ENCODE data around the gene HNRNPU. TPM values are rescaled to one million over a fixed set of nuclear protein-coding genes. Genes with fewer than 3 reads are reported as not detected.

Gene HNRNPU
- total and polyA plus RNA-seq, 2 of the 13 experiments (the other 11 are each of a cell fraction or from before 2014, with no cell fraction given), result 101 to 508 TPM

- TF ChIP-seq ZNF704 (CRISPR knock-in tag; IDR thresholded peaks at IDR 0.05; ENCODE audit: borderline replicate concordance) (no peak; the same call in 1 of the 2 replicates), TAF15 (IDR thresholded peaks at IDR 0.05; ENCODE audit: low read depth, low read length, poor library complexity, severe bottlenecking) (peak; percentile 34), THYN1 (CRISPR knock-in tag; IDR thresholded peaks at IDR 0.05; ENCODE audit: borderline replicate concordance, low read depth) (no peak), MED13 (CRISPR knock-in tag; IDR thresholded peaks at IDR 0.05) (no peak), NFYC (CRISPR knock-in tag; IDR thresholded peaks at IDR 0.05) (no peak), ZNF652 (CRISPR knock-in tag; IDR thresholded peaks at IDR 0.05; ENCODE audit: borderline replicate concordance, low read depth) (no peak), REXO4 (CRISPR knock-in tag; IDR thresholded peaks at IDR 0.05; ENCODE audit: borderline replicate concordance) (no peak), ZNF740 (CRISPR knock-in tag; IDR thresholded peaks at IDR 0.05) (peak; percentile 51; the same call in 1 of the 2 replicates), HNRNPLL (IDR thresholded peaks at IDR 0.05; ENCODE audit: low read depth, low read length, poor library complexity, severe bottlenecking) (peak; percentile 67), SKI (IDR thresholded peaks at IDR 0.05; ENCODE audit: partially characterized antibody) (peak; percentile 72), ZNF891 (CRISPR knock-in tag; IDR thresholded peaks at IDR 0.05) (no peak), BATF2 (CRISPR knock-in tag; IDR thresholded peaks at IDR 0.05) (no peak), MAX (IDR thresholded peaks at IDR 0.05) (peak; percentile 97), ZNF772 (CRISPR knock-in tag; IDR thresholded peaks at IDR 0.05) (no peak; the same call in 1 of the 2 replicates), ZNF350 (CRISPR knock-in tag; IDR thresholded peaks at IDR 0.05; ENCODE audit: borderline replicate concordance, low read depth) (no peak), ZNF563 (CRISPR knock-in tag; IDR thresholded peaks at IDR 0.05) (peak; percentile 15; the same call in 1 of the 2 replicates), TCF7 (IDR thresholded peaks at IDR 0.05; ENCODE audit: low read depth) (peak; percentile 41; the same call in 1 of the 2 replicates), YEATS4 (CRISPR knock-in tag; IDR thresholded peaks at IDR 0.05; ENCODE audit: borderline replicate concordance) (peak; percentile 92), ZNF775 (CRISPR knock-in tag; IDR thresholded peaks at IDR 0.05; ENCODE audit: borderline replicate concordance) (no peak), ZNF33A (CRISPR knock-in tag; IDR thresholded peaks at IDR 0.05; ENCODE audit: borderline replicate concordance) (no peak), NR2F2 (IDR thresholded peaks at IDR 0.05; ENCODE audit: borderline replicate concordance, low read depth) (peak; percentile 28; the same call in 1 of the 2 replicates), ZNF24 (IDR thresholded peaks at IDR 0.05) (no peak), ETV5 (CRISPR knock-in tag; IDR thresholded peaks at IDR 0.05; ENCODE audit: borderline replicate concordance) (peak; percentile 72; the same call in 1 of the 2 replicates), CBFB (CRISPR knock-in tag; IDR thresholded peaks at IDR 0.05) (0 out of 2 replicates have a peak, but pooled peaks have one; percentile 25), ZBTB7B (CRISPR knock-in tag; IDR thresholded peaks at IDR 0.05) (no peak)
These were observed 1.4 kb downstream of the HNRNPU start (continued) for GRCh38 chr1:244862699-244863490.

Measured in HepG2 (cell line).